Subcutaneous adipose tissue (tissue), 4 donors: Measurements from ENCODE around the gene SPACA6. TPM values are rescaled to one million over a fixed set of nuclear protein-coding genes. Genes with fewer than 3 reads are reported as not detected.

Experiments
- CTCF ChIP-seq: fragments of 450-650 bp; IDR thresholded peaks from one replicate; pipeline ENCODE4 v1.5.1; 2016; ENCODE audit warnings: low read depth, mild to moderate bottlenecking, control low read depth, antibody characterized with exemption, moderate library complexity
- total RNA-seq, 4 donors: library from RNA; depleted of rRNA; stranded (reverse); fragments of >200 nt; gene quantifications; one replicate each; pipeline ENCODE4 v1.1.0, GENCODE V29; 2016

Gene SPACA6
- total RNA-seq, 4 donors from 2014 or later = 2.6 to 10.8 (median 7.0) TPM

- TF ChIP-seq CTCF = no peak
Measured at GRCh38 chr19:51719251-51719988, 26.3 kb downstream of the SPACA6 start.

- TF ChIP-seq CTCF = no peak
Measured at GRCh38 chr19:51721905-51722304, 28.8 kb downstream of the SPACA6 start.

- no peak for TF ChIP-seq CTCF
Measured at GRCh38 chr19:51722492-51722891, 29.4 kb downstream of the SPACA6 start.

GRCh38 chr19:51724543-51724942, 31.4 kb downstream of the SPACA6 start:
- TF ChIP-seq CTCF = no peak

- no peak for TF ChIP-seq CTCF
Measured at GRCh38 chr19:51726049-51726448, 32.9 kb downstream of the SPACA6 start.

GRCh38 chr19:51727349-51727880, 34.3 kb downstream of the SPACA6 start:
- no peak for TF ChIP-seq CTCF

GRCh38 chr19:51729781-51730180, 36.7 kb downstream of the SPACA6 start:
- no peak for TF ChIP-seq CTCF
